Skeletal muscle satellite cell (primary cell): Measurements from ENCODE around the gene PNPLA1.

Experiments used
- H3K27me3 ChIP-seq: 2 replicates; pipeline ENCODE4 v1.7.0; 2013; ENCODE audit warnings: low read length; ENCODE audit not compliant: control insufficient read depth, insufficient read depth
- H3K36me3 ChIP-seq: 2 replicates; pipeline ENCODE4 v1.7.0; 2013; ENCODE audit warnings: mild to moderate bottlenecking, control low read depth, low read length; ENCODE audit not compliant: insufficient read depth
- H3K4me1 ChIP-seq: 2 replicates; pipeline ENCODE4 v1.7.0; 2013; ENCODE audit warnings: low read length; ENCODE audit not compliant: control insufficient read depth, insufficient read depth
- H3K4me2 ChIP-seq: 2 replicates; pipeline ENCODE4 v1.7.0; 2013; ENCODE audit warnings: mild to moderate bottlenecking, low read length
- H3K4me3 ChIP-seq: 2 replicates; pipeline ENCODE4 v1.7.0; 2013; ENCODE audit warnings: low read length
- H3K9ac ChIP-seq: 2 replicates; pipeline ENCODE4 v1.7.0; 2013; ENCODE audit warnings: mild to moderate bottlenecking, low read depth, low read length, moderate library complexity
- H3K9me3 ChIP-seq: replicated peaks from 2 replicates; pipeline ENCODE4 v1.7.0; 2013; ENCODE audit warnings: mild to moderate bottlenecking, control low read depth, low read length

PNPLA1 gene

GRCh38 chr6:36308514-36308913, 38.7 kb downstream of the PNPLA1 start:
- H3K9me3 ChIP-seq = peaks cover 4% of the 10 kb centered on the region
- H3K9ac ChIP-seq = no peak overlapping the region
- H3K4me2 ChIP-seq = no peak overlapping the region
- no peak overlapping the region for H3K4me3 ChIP-seq
- H3K27me3 ChIP-seq = peaks cover 73% of the 10 kb centered on the region
- no peaks in the 10 kb centered on the region for H3K4me1 ChIP-seq
- H3K36me3 ChIP-seq = no peaks in the 10 kb centered on the region

- Histone ChIP-seq H3K4me3 (no peak overlapping the region), H3K9me3 (peaks cover 4% of the 10 kb centered on the region), H3K27me3 (peaks cover 76% of the 10 kb centered on the region), H3K36me3 (no peaks in the 10 kb centered on the region), H3K4me2 (no peak overlapping the region), H3K4me1 (no peaks in the 10 kb centered on the region), H3K9ac (no peak overlapping the region)
These were observed 39.3 kb downstream of the PNPLA1 start for GRCh38 chr6:36309203-36309602.

GRCh38 chr6:36309900-36310299, 40.0 kb downstream of the PNPLA1 start:
- Histone ChIP-seq H3K9me3 (peaks cover 4% of the 10 kb centered on the region), H3K4me2 (no peak overlapping the region), H3K4me1 (no peaks in the 10 kb centered on the region), H3K4me3 (no peak overlapping the region), H3K36me3 (no peaks in the 10 kb centered on the region), H3K27me3 (peaks cover 79% of the 10 kb centered on the region), H3K9ac (no peak overlapping the region)

- Histone ChIP-seq H3K9ac (no peak overlapping the region), H3K4me2 (no peak overlapping the region), H3K36me3 (no peaks in the 10 kb centered on the region), H3K4me3 (no peak overlapping the region), H3K9me3 (peaks cover 4% of the 10 kb centered on the region), H3K4me1 (no peaks in the 10 kb centered on the region), H3K27me3 (peaks cover 89% of the 10 kb centered on the region)
These were observed 43.2 kb downstream of the PNPLA1 start for GRCh38 chr6:36312854-36313648.

GRCh38 chr6:36313649-36313936, 43.7 kb downstream of the PNPLA1 start:
- Histone ChIP-seq H3K4me1 (no peaks in the 10 kb centered on the region), H3K4me3 (no peak overlapping the region), H3K27me3 (peaks cover 89% of the 10 kb centered on the region), H3K9ac (no peak overlapping the region), H3K36me3 (no peaks in the 10 kb centered on the region), H3K9me3 (peaks cover 4% of the 10 kb centered on the region), H3K4me2 (no peak overlapping the region)

GRCh38 chr6:36314221-36315014, 44.6 kb downstream of the PNPLA1 start:
- H3K9ac ChIP-seq = no peak overlapping the region
- H3K4me3 ChIP-seq = no peak overlapping the region
- H3K27me3 ChIP-seq = peaks cover 89% of the 10 kb centered on the region
- H3K36me3 ChIP-seq = no peaks in the 10 kb centered on the region
- H3K9me3 ChIP-seq = peaks cover 4% of the 10 kb centered on the region
- H3K4me1 ChIP-seq = no peaks in the 10 kb centered on the region
- H3K4me2 ChIP-seq = no peak overlapping the region

- Histone ChIP-seq H3K27me3 (peaks cover 90% of the 10 kb centered on the region), H3K4me3 (no peak overlapping the region), H3K9me3 (no peaks in the 10 kb centered on the region), H3K4me2 (no peak overlapping the region), H3K9ac (no peak overlapping the region), H3K4me1 (no peaks in the 10 kb centered on the region), H3K36me3 (no peaks in the 10 kb centered on the region)
These were observed 46.1 kb downstream of the PNPLA1 start for GRCh38 chr6:36315921-36316320.

GRCh38 chr6:36317623-36318022, 47.8 kb downstream of the PNPLA1 start:
- Histone ChIP-seq H3K4me2 (no peak overlapping the region), H3K9ac (no peak overlapping the region), H3K27me3 (peaks cover 82% of the 10 kb centered on the region), H3K9me3 (no peaks in the 10 kb centered on the region), H3K36me3 (no peaks in the 10 kb centered on the region), H3K4me3 (no peak overlapping the region), H3K4me1 (no peaks in the 10 kb centered on the region)

- H3K27me3 ChIP-seq = peaks cover 71% of the 10 kb centered on the region
- no peaks in the 10 kb centered on the region for H3K36me3 ChIP-seq
- no peak overlapping the region for H3K4me3 ChIP-seq
- H3K9me3 ChIP-seq = no peaks in the 10 kb centered on the region
- H3K4me1 ChIP-seq = no peaks in the 10 kb centered on the region
- H3K4me2 ChIP-seq = no peak overlapping the region
- H3K9ac ChIP-seq = no peak overlapping the region
These were observed 49.0 kb downstream of the PNPLA1 start for GRCh38 chr6:36318690-36319435.

GRCh38 chr6:36319436-36319762, 49.5 kb downstream of the PNPLA1 start:
- no peak overlapping the region for H3K9ac ChIP-seq
- H3K4me2 ChIP-seq = no peak overlapping the region
- no peaks in the 10 kb centered on the region for H3K36me3 ChIP-seq
- no peaks in the 10 kb centered on the region for H3K9me3 ChIP-seq
- peaks cover 69% of the 10 kb centered on the region for H3K27me3 ChIP-seq
- no peak overlapping the region for H3K4me3 ChIP-seq
- no peaks in the 10 kb centered on the region for H3K4me1 ChIP-seq

GRCh38 chr6:36319821-36320220, 50.0 kb downstream of the PNPLA1 start:
- Histone ChIP-seq H3K9ac (no peak overlapping the region), H3K36me3 (no peaks in the 10 kb centered on the region), H3K9me3 (no peaks in the 10 kb centered on the region), H3K4me1 (no peaks in the 10 kb centered on the region), H3K4me2 (no peak overlapping the region), H3K27me3 (peaks cover 68% of the 10 kb centered on the region), H3K4me3 (no peak overlapping the region)
